ENCODE data around the gene CSGALNACT2.
"Not testable (repeated sequence)": the region's sequence is repeated elsewhere in the genome, so short reads cannot be mapped to it uniquely, and the experiment has no call there.

The CSGALNACT2 gene

GRCh38 chr10:43136995-43137716 lies 1.1 kb upstream of the CSGALNACT2 start:
- Mint-ChIP-seq H3K4me1 (ENCODE audit: low read depth) (peaks cover 39% of the 10 kb centered on the region), H3K36me3 (no peaks in the 10 kb centered on the region), H3K4me3 (peak overlapping the region; percentile 93), H3K27ac (peak overlapping the region; percentile 96), H3K9me3 (ENCODE audit: low read depth) (no peaks in the 10 kb centered on the region), H3K27me3 (no peaks in the 10 kb centered on the region)

GRCh38 chr10:43137717-43138020 lies 576 bp upstream of the CSGALNACT2 start:
- H3K27ac Mint-ChIP-seq, result peak overlapping the region; percentile 96
- peaks cover 44% of the 10 kb centered on the region for H3K4me1 Mint-ChIP-seq (ENCODE audit: low read depth)
- no peaks in the 10 kb centered on the region for H3K36me3 Mint-ChIP-seq
- peak overlapping the region; percentile 93 for H3K4me3 Mint-ChIP-seq
- no peaks in the 10 kb centered on the region for H3K27me3 Mint-ChIP-seq
- no peaks in the 10 kb centered on the region for H3K9me3 Mint-ChIP-seq (ENCODE audit: low read depth)

GRCh38 chr10:43138757-43139241 lies 554 bp downstream of the CSGALNACT2 start:
- Mint-ChIP-seq H3K9me3 (ENCODE audit: low read depth) (no peaks in the 10 kb centered on the region), H3K27me3 (no peaks in the 10 kb centered on the region), H3K4me1 (ENCODE audit: low read depth) (peaks cover 56% of the 10 kb centered on the region), H3K4me3 (peak overlapping the region; percentile 92), H3K36me3 (no peaks in the 10 kb centered on the region), H3K27ac (peak overlapping the region; percentile 99)

GRCh38 chr10:43141421-43141820 lies 3.2 kb downstream of the CSGALNACT2 start:
- peak overlapping the region; percentile 58 for H3K27ac Mint-ChIP-seq
- peaks cover 2% of the 10 kb centered on the region for H3K36me3 Mint-ChIP-seq
- peaks cover 74% of the 10 kb centered on the region for H3K4me1 Mint-ChIP-seq (ENCODE audit: low read depth)
- H3K27me3 Mint-ChIP-seq, result no peaks in the 10 kb centered on the region
- peak overlapping the region; percentile 33 for H3K4me3 Mint-ChIP-seq
- H3K9me3 Mint-ChIP-seq (ENCODE audit: low read depth), result no peaks in the 10 kb centered on the region

GRCh38 chr10:43145311-43145710 lies 7.1 kb downstream of the CSGALNACT2 start:
- Mint-ChIP-seq H3K27ac (peak overlapping the region; percentile 58), H3K36me3 (peaks cover 19% of the 10 kb centered on the region), H3K4me1 (ENCODE audit: low read depth) (peaks cover 76% of the 10 kb centered on the region), H3K9me3 (ENCODE audit: low read depth) (peaks cover 3% of the 10 kb centered on the region), H3K27me3 (no peaks in the 10 kb centered on the region), H3K4me3 (peak overlapping the region; percentile 32)

GRCh38 chr10:43145936-43146335 lies 7.7 kb downstream of the CSGALNACT2 start:
- Mint-ChIP-seq H3K36me3 (peaks cover 21% of the 10 kb centered on the region), H3K4me3 (peak overlapping the region; percentile 32)
- not testable (repeated sequence) for H3K27ac Mint-ChIP-seq

GRCh38 chr10:43151371-43151770 lies 13.1 kb downstream of the CSGALNACT2 start:
- Mint-ChIP-seq H3K4me1 (ENCODE audit: low read depth) (peaks cover 67% of the 10 kb centered on the region), H3K27ac (peak overlapping the region; percentile 68), H3K36me3 (peaks cover 19% of the 10 kb centered on the region), H3K9me3 (ENCODE audit: low read depth) (peaks cover 3% of the 10 kb centered on the region), H3K27me3 (no peaks in the 10 kb centered on the region), H3K4me3 (peak overlapping the region; percentile 38)

More at GRCh38 chr10:43145936-43146335, 7.7 kb downstream of the CSGALNACT2 start:
- not testable (repeated sequence) for H3K9me3 Mint-ChIP-seq (ENCODE audit: low read depth); H3K27me3 Mint-ChIP-seq
- peaks cover 76% of the 10 kb centered on the region for H3K4me1 Mint-ChIP-seq (ENCODE audit: low read depth)

- H3K27ac Mint-ChIP-seq, result peak overlapping the region; percentile 23
- H3K27me3 Mint-ChIP-seq, result no peaks in the 10 kb centered on the region
- no peak overlapping the region for H3K4me3 Mint-ChIP-seq
- peaks cover 8% of the 10 kb centered on the region for H3K36me3 Mint-ChIP-seq
- peaks cover 69% of the 10 kb centered on the region for H3K4me1 Mint-ChIP-seq (ENCODE audit: low read depth)
- H3K9me3 Mint-ChIP-seq (ENCODE audit: low read depth), result no peaks in the 10 kb centered on the region
Measured at GRCh38 chr10:43153901-43154300, 15.7 kb downstream of the CSGALNACT2 start.

- Mint-ChIP-seq H3K4me3 (no peak overlapping the region), H3K4me1 (ENCODE audit: low read depth) (peaks cover 72% of the 10 kb centered on the region), H3K36me3 (peaks cover 5% of the 10 kb centered on the region), H3K27me3 (no peaks in the 10 kb centered on the region), H3K9me3 (ENCODE audit: low read depth) (no peaks in the 10 kb centered on the region), H3K27ac (peak overlapping the region; percentile 50)
Measured at GRCh38 chr10:43155221-43155620, 17.0 kb downstream of the CSGALNACT2 start.

- Mint-ChIP-seq H3K4me3 (peak overlapping the region; percentile 17), H3K27ac (peak overlapping the region; percentile 50), H3K36me3 (peaks cover 2% of the 10 kb centered on the region), H3K27me3 (no peaks in the 10 kb centered on the region), H3K4me1 (ENCODE audit: low read depth) (peaks cover 71% of the 10 kb centered on the region), H3K9me3 (ENCODE audit: low read depth) (no peaks in the 10 kb centered on the region)
Measured at GRCh38 chr10:43155741-43156140, 17.5 kb downstream of the CSGALNACT2 start.

- Mint-ChIP-seq H3K9me3 (ENCODE audit: low read depth) (no peaks in the 10 kb centered on the region), H3K4me1 (ENCODE audit: low read depth) (peaks cover 71% of the 10 kb centered on the region), H3K27me3 (no peaks in the 10 kb centered on the region), H3K27ac (peak overlapping the region; percentile 37), H3K36me3 (peaks cover 8% of the 10 kb centered on the region), H3K4me3 (no peak overlapping the region)
Measured at GRCh38 chr10:43156590-43157341, 18.5 kb downstream of the CSGALNACT2 start.

- peaks cover 21% of the 10 kb centered on the region for H3K36me3 Mint-ChIP-seq
- H3K27me3 Mint-ChIP-seq, result no peaks in the 10 kb centered on the region
- no peaks in the 10 kb centered on the region for H3K9me3 Mint-ChIP-seq (ENCODE audit: low read depth)
- H3K4me1 Mint-ChIP-seq (ENCODE audit: low read depth), result peaks cover 74% of the 10 kb centered on the region
- H3K27ac Mint-ChIP-seq, result no peak overlapping the region
- H3K4me3 Mint-ChIP-seq, result no peak overlapping the region
Measured at GRCh38 chr10:43158636-43159035, 20.4 kb downstream of the CSGALNACT2 start.

GRCh38 chr10:43160046-43160920 lies 22.0 kb downstream of the CSGALNACT2 start:
- H3K27ac Mint-ChIP-seq, result peak overlapping the region; percentile 93
- no peaks in the 10 kb centered on the region for H3K9me3 Mint-ChIP-seq (ENCODE audit: low read depth)
- H3K4me1 Mint-ChIP-seq (ENCODE audit: low read depth), result peaks cover 67% of the 10 kb centered on the region
- H3K36me3 Mint-ChIP-seq, result peaks cover 23% of the 10 kb centered on the region
- H3K4me3 Mint-ChIP-seq, result peak overlapping the region; percentile 44
- no peaks in the 10 kb centered on the region for H3K27me3 Mint-ChIP-seq

- peaks cover 63% of the 10 kb centered on the region for H3K4me1 Mint-ChIP-seq (ENCODE audit: low read depth)
- H3K27ac Mint-ChIP-seq, result peak overlapping the region; percentile 93
- H3K36me3 Mint-ChIP-seq, result peaks cover 24% of the 10 kb centered on the region
- no peaks in the 10 kb centered on the region for H3K27me3 Mint-ChIP-seq
- peak overlapping the region; percentile 44 for H3K4me3 Mint-ChIP-seq
- H3K9me3 Mint-ChIP-seq (ENCODE audit: low read depth), result no peaks in the 10 kb centered on the region
Measured at GRCh38 chr10:43160921-43161255, 22.6 kb downstream of the CSGALNACT2 start.

GRCh38 chr10:43162604-43163003 lies 24.4 kb downstream of the CSGALNACT2 start:
- peaks cover 21% of the 10 kb centered on the region for H3K36me3 Mint-ChIP-seq
- peak overlapping the region; percentile 76 for H3K27ac Mint-ChIP-seq
- H3K4me1 Mint-ChIP-seq (ENCODE audit: low read depth), result peaks cover 58% of the 10 kb centered on the region

More at GRCh38 chr10:43162604-43163003, 24.4 kb downstream of the CSGALNACT2 start:
- H3K4me3 Mint-ChIP-seq, result no peak overlapping the region
- no peaks in the 10 kb centered on the region for H3K9me3 Mint-ChIP-seq (ENCODE audit: low read depth)
- no peaks in the 10 kb centered on the region for H3K27me3 Mint-ChIP-seq

Measured in activated naive CD8-positive, alpha-beta T cell (primary cell).